ENCODE data around the gene CYP8B1.

Gene CYP8B1

GRCh38 chr3:42880601-42881451 is 5.1 kb upstream of the CYP8B1 start:
- H3K27ac Mint-ChIP-seq: no peak overlapping the region
- H3K9me3 Mint-ChIP-seq: no peaks in the 10 kb centered on the region
- H3K4me1 Mint-ChIP-seq: peaks cover 9% of the 10 kb centered on the region
- H3K4me3 Mint-ChIP-seq: peak overlapping the region; percentile 84
- TF ChIP-seq, protein P1, sequence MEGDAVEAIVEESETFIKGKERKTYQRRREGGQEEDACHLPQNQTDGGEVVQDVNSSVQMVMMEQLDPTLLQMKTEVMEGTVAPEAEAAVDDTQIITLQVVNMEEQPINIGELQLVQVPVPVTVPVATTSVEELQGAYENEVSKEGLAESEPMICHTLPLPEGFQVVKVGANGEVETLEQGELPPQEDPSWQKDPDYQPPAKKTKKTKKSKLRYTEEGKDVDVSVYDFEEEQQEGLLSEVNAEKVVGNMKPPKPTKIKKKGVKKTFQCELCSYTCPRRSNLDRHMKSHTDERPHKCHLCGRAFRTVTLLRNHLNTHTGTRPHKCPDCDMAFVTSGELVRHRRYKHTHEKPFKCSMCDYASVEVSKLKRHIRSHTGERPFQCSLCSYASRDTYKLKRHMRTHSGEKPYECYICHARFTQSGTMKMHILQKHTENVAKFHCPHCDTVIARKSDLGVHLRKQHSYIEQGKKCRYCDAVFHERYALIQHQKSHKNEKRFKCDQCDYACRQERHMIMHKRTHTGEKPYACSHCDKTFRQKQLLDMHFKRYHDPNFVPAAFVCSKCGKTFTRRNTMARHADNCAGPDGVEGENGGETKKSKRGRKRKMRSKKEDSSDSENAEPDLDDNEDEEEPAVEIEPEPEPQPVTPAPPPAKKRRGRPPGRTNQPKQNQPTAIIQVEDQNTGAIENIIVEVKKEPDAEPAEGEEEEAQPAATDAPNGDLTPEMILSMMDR (IDR thresholded peaks at IDR 0.05): peak; percentile 85
- peaks cover 37% of the 10 kb centered on the region for H3K27me3 Mint-ChIP-seq (ENCODE audit: low read depth, poor library complexity)
- peak; percentile 89 for DNase-seq
- H3K36me3 Mint-ChIP-seq (ENCODE audit: low read depth): no peaks in the 10 kb centered on the region

GRCh38 chr3:42880183-42880582 is 4.5 kb upstream of the CYP8B1 start:
- H3K4me3 Mint-ChIP-seq: peak overlapping the region; percentile 84
- DNase-seq: no peak
- no peak overlapping the region for H3K27ac Mint-ChIP-seq
- no peaks in the 10 kb centered on the region for H3K9me3 Mint-ChIP-seq
- H3K36me3 Mint-ChIP-seq (ENCODE audit: low read depth): no peaks in the 10 kb centered on the region
- H3K4me1 Mint-ChIP-seq: peaks cover 9% of the 10 kb centered on the region
- H3K27me3 Mint-ChIP-seq (ENCODE audit: low read depth, poor library complexity): peaks cover 44% of the 10 kb centered on the region
- TF ChIP-seq, protein P1 (IDR thresholded peaks at IDR 0.05): no peak

DNA sequence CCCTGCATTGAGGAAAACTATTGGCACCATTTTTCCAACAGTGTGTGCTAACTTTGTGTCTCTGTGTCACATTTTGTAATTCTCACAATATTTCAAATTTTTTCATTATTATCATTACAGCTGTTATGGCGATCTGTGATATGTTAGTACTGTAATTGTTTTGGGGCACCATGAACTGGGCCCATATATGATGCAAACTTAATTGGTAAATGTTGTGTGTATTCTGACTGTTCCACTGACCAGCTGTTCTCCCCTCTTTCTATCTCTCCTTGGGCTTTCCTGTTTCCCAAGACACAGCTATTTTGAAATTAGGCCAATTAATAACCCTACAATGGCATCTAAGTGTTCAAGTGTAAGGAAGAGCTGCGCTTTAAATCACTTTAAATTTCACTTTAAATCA is 2.2 kb upstream of the CYP8B1 start:
- Mint-ChIP-seq H3K27me3 (ENCODE audit: low read depth, poor library complexity) (peaks cover 58% of the 10 kb centered on the region), H3K27ac (no peak overlapping the region), H3K36me3 (ENCODE audit: low read depth) (no peaks in the 10 kb centered on the region), H3K4me3 (no peak overlapping the region), H3K9me3 (no peaks in the 10 kb centered on the region), H3K4me1 (peaks cover 9% of the 10 kb centered on the region)
- TF ChIP-seq, protein P1 (IDR thresholded peaks at IDR 0.05): no peak
- DNase-seq: no peak

DNA sequence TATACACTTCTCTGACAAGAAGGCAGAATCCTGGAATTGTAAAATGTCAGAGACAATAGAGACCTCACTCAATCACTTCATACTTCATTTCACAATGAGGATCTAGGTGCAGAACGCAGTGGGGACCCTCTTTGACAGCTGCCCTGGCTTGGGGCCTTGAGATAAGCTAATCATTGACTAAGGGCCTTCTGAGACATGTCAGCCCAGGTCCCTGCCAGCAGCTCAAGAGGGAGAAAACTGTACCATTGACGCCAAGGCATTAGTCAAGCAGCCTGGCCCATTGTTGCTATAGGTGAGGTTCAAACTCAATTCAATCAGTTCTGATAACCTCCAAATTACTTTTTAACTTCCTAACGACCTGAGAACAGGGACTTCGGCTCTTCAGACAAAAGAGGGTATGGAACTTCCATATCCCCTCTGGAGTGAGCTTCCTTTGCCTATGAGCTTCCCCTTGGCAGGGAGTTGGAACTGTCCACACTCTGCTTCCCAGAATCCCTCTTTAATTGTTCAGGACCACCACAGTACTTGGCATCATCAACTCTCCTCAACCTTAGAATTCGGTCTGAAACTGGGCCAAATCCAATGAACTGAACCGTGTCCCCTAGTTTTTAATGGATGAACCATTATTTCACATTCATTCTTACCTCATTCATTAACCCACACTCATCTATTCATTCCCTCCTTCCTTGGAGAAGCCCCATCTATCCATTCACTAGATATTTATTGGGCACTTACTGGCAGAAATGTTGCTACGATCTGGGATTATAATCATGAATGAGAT is 1.5 kb upstream of the CYP8B1 start:
- no peak overlapping the region for H3K27ac Mint-ChIP-seq
- H3K36me3 Mint-ChIP-seq (ENCODE audit: low read depth): no peaks in the 10 kb centered on the region
- peaks cover 16% of the 10 kb centered on the region for H3K4me1 Mint-ChIP-seq
- peaks cover 59% of the 10 kb centered on the region for H3K27me3 Mint-ChIP-seq (ENCODE audit: low read depth, poor library complexity)
- TF ChIP-seq, protein P1 (IDR thresholded peaks at IDR 0.05): no peak
- DNase-seq: no peak
- no peak overlapping the region for H3K4me3 Mint-ChIP-seq
- no peaks in the 10 kb centered on the region for H3K9me3 Mint-ChIP-seq

- no peaks in the 10 kb centered on the region for H3K9me3 Mint-ChIP-seq
- H3K27me3 Mint-ChIP-seq (ENCODE audit: low read depth, poor library complexity): peaks cover 59% of the 10 kb centered on the region
- H3K4me3 Mint-ChIP-seq: no peak overlapping the region
- H3K36me3 Mint-ChIP-seq (ENCODE audit: low read depth): no peaks in the 10 kb centered on the region
- TF ChIP-seq, protein P1 (IDR thresholded peaks at IDR 0.05): no peak
- no peak for DNase-seq
- H3K4me1 Mint-ChIP-seq: peaks cover 13% of the 10 kb centered on the region
- no peak overlapping the region for H3K27ac Mint-ChIP-seq
Measured at GRCh38 chr3:42876401-42876800, 722 bp upstream of the CYP8B1 start.

Measured in nephron progenitor cell (in vitro differentiated cells).